Gastrocnemius medialis (tissue), 4 donors: ENCODE results near the gene CDK2AP2. TPM values are rescaled to one million over a fixed set of nuclear protein-coding genes. Genes with fewer than 3 reads are reported as not detected.
"Not testable (repeated sequence)": the region's sequence is repeated elsewhere in the genome, so short reads cannot be mapped to it uniquely, and the experiment has no call there.

ENCODE experiments used
- ATAC-seq, 2 donors: fragments of 150-250 bp; one replicate each; pipeline ENCODE4 v1.9.1; 2016
- DNase-seq, 2 donors: peaks; one replicate each; pipeline ENCODE4 v3.0.0-alpha.2; 2019
- H3K27ac ChIP-seq, 4 donors: fragments of 200-600 bp; sonication (generic); 1 replicate in 1 of 4; 2 replicates in 3 of 4; pipeline ENCODE4 v1.5.1; 2016 to 2018; ENCODE audit warnings: mild to moderate bottlenecking in 2 of 4, moderate library complexity in 1 of 4
- H3K27me3 ChIP-seq, 3 donors: fragments of 200-600 bp; sonication (generic) in 2 of 3; 1 replicate in 1 of 3; 2 replicates in 2 of 3; pipeline versions ENCODE4 v1.5.1 to v1.6.0; 2016 to 2019; ENCODE audit warnings: mild to moderate bottlenecking in 1 of 3, moderate library complexity in 1 of 3
- H3K36me3 ChIP-seq, 2 donors: fragments of 200-600 bp; sonication (generic) in 1 of 2; one replicate each; pipeline ENCODE4 v1.5.1; 2017 to 2018
- H3K4me1 ChIP-seq, 2 donors: fragments of 200-600 bp; sonication (generic) in 1 of 2; one replicate each; pipeline ENCODE4 v1.5.1; 2016 to 2017; ENCODE audit warnings: mild to moderate bottlenecking in 2 of 2
- H3K4me3 ChIP-seq, 4 donors: fragments of 200-600 bp; sonication (generic) in 3 of 4; 1 replicate in 1 of 4; 2 replicates in 3 of 4; pipeline ENCODE4 v1.5.1; 2016 to 2019; ENCODE audit warnings: mild to moderate bottlenecking in 2 of 4
- H3K9me3 ChIP-seq, 3 donors: fragments of 200-600 bp; sonication (generic) in 2 of 3; 1 replicate in 1 of 3; 2 replicates in 2 of 3; pipeline ENCODE4 v1.5.1; 2016 to 2019
- CTCF ChIP-seq, 5 experiments: fragments of 450-650 bp in 3 of 5; fragments of 200-600 bp in 2 of 5; sonication (generic) in 2 of 5; IDR thresholded peaks in 4 of 5; conservative IDR thresholded peaks in 1 of 5; 1 replicate in 4 of 5; 2 replicates in 1 of 5; pipeline ENCODE4 v1.5.1; 2016 to 2019; ENCODE audit warnings: antibody characterized with exemption in 5 of 5, mild to moderate bottlenecking in 3 of 5, moderate library complexity in 3 of 5
- POLR2A ChIP-seq, 2 donors: fragments of 450-650 bp; IDR thresholded peaks; one replicate each; pipeline ENCODE4 v1.6.1; 2017; ENCODE audit warnings: antibody characterized with exemption in 2 of 2, mild to moderate bottlenecking in 2 of 2, moderate library complexity in 2 of 2
- in situ Hi-C, 4 donors: fragments of 200-750 bp; cut with MboI; loops; one replicate each; pipeline versions ENCODE4 v1.15.0 to v1.8.0; 2017; ENCODE audit warnings: low sequenced_read_pairs in 4 of 4
- intact Hi-C: fragments of 100-400 bp; cut with DNase I; formaldehyde crosslinking; loops from one replicate; pipeline ENCODE4 v1.15.1; 2023; ENCODE audit warnings: low total_unique reads
- total RNA-seq, 4 donors: library from RNA; depleted of rRNA; stranded (reverse); fragments of >200 nt; gene quantifications; one replicate each; pipeline versions ENCODE4 v1.1.0 to v1.2.3, GENCODE V29; 2016

The CDK2AP2 gene
- total RNA-seq, result 10 to 100 TPM; 24.1 to 47.5 (median 37.3) TPM

GRCh38 chr11:67507864-67508485 is at the start of gene CDK2AP2:
CDK2AP2 (minus strand) TSS chr11:67508162; CDS start chr11:67508082, 80 bp downstream.
- H3K9me3 ChIP-seq, result no peaks in the 10 kb centered on the region
- DNase-seq, result peak; percentile 99
- intact Hi-C loops (loop anchor here (1.0 to 2.0 kb wide), 4 partner anchors 25 to 155 kb away; partner anchors contain the start of genes AIP, POLD4, RPS6KB2 and TMEM134), in situ Hi-C loops (loop anchor here in 3 of 4 donors (10.0 kb wide), 1 partner anchor 113 kb away; the partner anchor contains the start of gene RAD9A (in 3 of the 3))
- H3K36me3 ChIP-seq, result no peaks in the 10 kb centered on the region
- H3K4me3 ChIP-seq, result peak within 1 kb of the TSS; percentile 77 to 87 (median 85)
- H3K27ac ChIP-seq, result peak within 1 kb of the TSS; percentile 94 to 99 (median 96)
- H3K27me3 ChIP-seq, result peaks cover 0 to 13% (median 0%) of the 10 kb centered on the region in 3 donors
- peak; percentile 82 to 88 for ATAC-seq
- TF ChIP-seq POLR2A (IDR thresholded peaks at IDR 0.05) (peak; percentile 97 to 99), CTCF (IDR thresholded peaks at IDR 0.05 in 4 of 5, conservative IDR thresholded peaks at IDR 0.05 in 1 of 5) (peak in 1 of 5 experiments; percentile 23)
- H3K4me1 ChIP-seq, result peaks cover 26 to 35% of the 10 kb centered on the region in 2 donors

GRCh38 chr11:67556244-67556643 is 48.3 kb upstream of the CDK2AP2 start:
- Histone ChIP-seq H3K36me3 (no peaks in the 10 kb centered on the region), H3K27me3 (no peaks in the 10 kb centered on the region), H3K9me3 (no peaks in the 10 kb centered on the region), H3K4me3 (no peak overlapping the region), H3K27ac (no peak overlapping the region), H3K4me1 (peaks cover 7 to 8% of the 10 kb centered on the region in 2 donors)
- TF ChIP-seq CTCF (IDR thresholded peaks at IDR 0.05 in 4 of 5, conservative IDR thresholded peaks at IDR 0.05 in 1 of 5), result no peak
- TF ChIP-seq POLR2A (IDR thresholded peaks at IDR 0.05), result no peak
- in situ Hi-C loops (no loop called here), intact Hi-C loops (no loop called here)
- ATAC-seq, result no peak
- DNase-seq, result no peak

- in situ Hi-C loops, H3K27me3 ChIP-seq, H3K27ac ChIP-seq, DNase-seq, H3K4me1 ChIP-seq, H3K4me3 ChIP-seq, ATAC-seq, H3K36me3 ChIP-seq, intact Hi-C loops, H3K9me3 ChIP-seq: not testable (repeated sequence)
Measured at GRCh38 chr11:67551697-67552096, 43.7 kb upstream of the CDK2AP2 start.

GRCh38 chr11:67551127-67551526 is 43.2 kb upstream of the CDK2AP2 start:
- no peak overlapping the region for H3K4me3 ChIP-seq
- no peak for ATAC-seq
- H3K36me3 ChIP-seq, result no peaks in the 10 kb centered on the region
- intact Hi-C loops (no loop called here), in situ Hi-C loops (no loop called here)
- H3K27ac ChIP-seq, result no peak overlapping the region
- H3K4me1 ChIP-seq, result no peaks in the 10 kb centered on the region
- TF ChIP-seq CTCF (IDR thresholded peaks at IDR 0.05 in 4 of 5, conservative IDR thresholded peaks at IDR 0.05 in 1 of 5) (no peak), POLR2A (IDR thresholded peaks at IDR 0.05) (no peak)
- no peaks in the 10 kb centered on the region for H3K27me3 ChIP-seq
- DNase-seq, result no peak
- no peaks in the 10 kb centered on the region for H3K9me3 ChIP-seq

- no peaks in the 10 kb centered on the region for H3K9me3 ChIP-seq
- peaks cover 4 to 8% of the 10 kb centered on the region in 2 donors for H3K4me1 ChIP-seq
- intact Hi-C loops, result no loop called here
- DNase-seq, result no peak
- in situ Hi-C loops, result no loop called here
- H3K27me3 ChIP-seq, result no peaks in the 10 kb centered on the region
- H3K36me3 ChIP-seq, result no peaks in the 10 kb centered on the region
- ATAC-seq, result no peak
- TF ChIP-seq CTCF (IDR thresholded peaks at IDR 0.05 in 4 of 5, conservative IDR thresholded peaks at IDR 0.05 in 1 of 5), result no peak
- TF ChIP-seq POLR2A (IDR thresholded peaks at IDR 0.05), result no peak
- no peak overlapping the region for H3K4me3 ChIP-seq
- no peak overlapping the region for H3K27ac ChIP-seq
Measured at GRCh38 chr11:67548555-67549110, 40.7 kb upstream of the CDK2AP2 start.

GRCh38 chr11:67548112-67548511 is 40.1 kb upstream of the CDK2AP2 start:
- H3K9me3 ChIP-seq, H3K4me3 ChIP-seq, intact Hi-C loops, DNase-seq, H3K4me1 ChIP-seq, H3K36me3 ChIP-seq, in situ Hi-C loops, ATAC-seq, H3K27ac ChIP-seq, H3K27me3 ChIP-seq: not testable (repeated sequence)
